Germinal center (tissue), 1 donor: ENCODE measurements around the gene PGM2.
"Not testable (repeated sequence)": the region's sequence is repeated elsewhere in the genome, so short reads cannot be mapped to it uniquely, and the experiment has no call there.

Source experiments
- DNase-seq: peaks from one replicate; pipeline ENCODE4 v3.0.0; 2012; ENCODE audit warnings: mixed read lengths, low spot score

PGM2 gene

GRCh38 chr4:37826295-37827029 is at the start of gene PGM2:
PGM2 (plus strand) TSS chr4:37826686; CDS start chr4:37826733, 47 bp downstream.
- DNase-seq, result peak; percentile 89

GRCh38 chr4:37779896-37780295 is 46.6 kb upstream of the PGM2 start:
- no peak for DNase-seq

GRCh38 chr4:37780444-37781130 is 45.9 kb upstream of the PGM2 start:
- no peak for DNase-seq

GRCh38 chr4:37781131-37781455 is 45.4 kb upstream of the PGM2 start:
- no peak for DNase-seq

- DNase-seq, result not testable (repeated sequence)
These were observed 40.2 kb upstream of the PGM2 start for GRCh38 chr4:37786267-37786666.

- DNase-seq, result not testable (repeated sequence)
These were observed 38.5 kb upstream of the PGM2 start for GRCh38 chr4:37787883-37788460.

GRCh38 chr4:37788819-37789218 is 37.7 kb upstream of the PGM2 start:
- DNase-seq, result no peak

GRCh38 chr4:37792241-37792640 is 34.2 kb upstream of the PGM2 start:
- DNase-seq, result no peak

GRCh38 chr4:37793562-37793961 is 32.9 kb upstream of the PGM2 start:
- DNase-seq, result peak; percentile 8

- DNase-seq, result no peak
These were observed 32.4 kb upstream of the PGM2 start for GRCh38 chr4:37794056-37794455.

GRCh38 chr4:37795581-37796195 is 30.8 kb upstream of the PGM2 start:
- no peak for DNase-seq

- DNase-seq, result no peak
These were observed 29.1 kb upstream of the PGM2 start for GRCh38 chr4:37797374-37797773.

GRCh38 chr4:37797923-37798322 is 28.6 kb upstream of the PGM2 start:
- no peak for DNase-seq

- DNase-seq, result no peak
These were observed 27.9 kb upstream of the PGM2 start for GRCh38 chr4:37798616-37799015.

- no peak for DNase-seq
These were observed 26.4 kb upstream of the PGM2 start for GRCh38 chr4:37799941-37800554.

- no peak for DNase-seq
These were observed 24.3 kb upstream of the PGM2 start for GRCh38 chr4:37802068-37802666.

GRCh38 chr4:37803348-37803973 is 23.0 kb upstream of the PGM2 start:
- DNase-seq, result peak; percentile 20

- DNase-seq, result no peak
These were observed 21.4 kb upstream of the PGM2 start for GRCh38 chr4:37805091-37805490.

- no peak for DNase-seq
These were observed 13.8 kb upstream of the PGM2 start for GRCh38 chr4:37812713-37813112.

- no peak for DNase-seq
These were observed 10.9 kb upstream of the PGM2 start for GRCh38 chr4:37815591-37815990.

- DNase-seq, result no peak
These were observed 10.5 kb upstream of the PGM2 start for GRCh38 chr4:37816006-37816405.

GRCh38 chr4:37816719-37817118 is 9.8 kb upstream of the PGM2 start:
- no peak for DNase-seq
